Epidermal melanocyte (primary cell): ENCODE measurements around the gene S100A4.
"Not testable (repeated sequence)": the region's sequence is repeated elsewhere in the genome, so short reads cannot be mapped to it uniquely, and the experiment has no call there.

ENCODE experiments used
- DNase-seq: peaks from one replicate; pipeline ENCODE4 v3.0.0; 2011; ENCODE audit warnings: low spot score; ENCODE audit not compliant: insufficient read length

Gene S100A4

DNA sequence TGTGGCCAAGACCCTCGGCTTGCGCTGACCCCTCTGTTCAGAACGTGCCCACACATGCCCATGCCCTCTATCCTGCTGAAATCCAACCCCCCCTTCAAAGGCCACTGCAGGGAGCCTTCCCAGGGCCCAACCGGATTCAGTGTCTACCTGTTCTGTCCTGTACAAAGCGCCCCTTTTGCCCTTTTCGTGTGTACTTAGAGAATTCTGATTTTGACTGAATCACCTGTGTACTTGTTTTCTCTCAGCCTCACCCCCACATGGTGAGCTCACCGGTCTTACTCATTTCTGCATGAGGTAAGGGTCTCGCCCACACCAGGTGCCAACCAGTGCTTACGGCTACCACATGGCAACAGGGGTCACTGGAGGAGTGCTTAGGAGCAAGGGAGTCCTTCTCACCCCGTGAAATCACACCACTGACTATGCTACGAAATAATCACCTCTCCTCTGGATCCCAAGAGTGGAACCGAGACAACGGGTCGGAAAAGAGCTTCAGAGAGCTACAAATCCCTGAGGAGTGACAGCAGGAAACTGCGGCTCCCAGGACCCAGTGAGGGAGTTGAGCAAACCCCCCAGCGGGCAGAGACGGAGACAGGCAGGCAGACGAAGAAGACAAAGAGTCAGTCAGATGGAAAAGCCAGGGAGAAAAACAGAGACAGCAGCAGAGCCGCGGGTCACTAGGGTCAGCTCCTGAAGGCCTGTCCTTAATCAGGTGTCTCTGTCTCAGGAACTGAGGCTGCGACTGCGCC lies 22.2 kb upstream of the S100A4 start:
- no peak for DNase-seq

- peak; percentile 81 for DNase-seq
Observed at GRCh38 chr1:153566414-153567371, 21.1 kb upstream of the S100A4 start.

DNA sequence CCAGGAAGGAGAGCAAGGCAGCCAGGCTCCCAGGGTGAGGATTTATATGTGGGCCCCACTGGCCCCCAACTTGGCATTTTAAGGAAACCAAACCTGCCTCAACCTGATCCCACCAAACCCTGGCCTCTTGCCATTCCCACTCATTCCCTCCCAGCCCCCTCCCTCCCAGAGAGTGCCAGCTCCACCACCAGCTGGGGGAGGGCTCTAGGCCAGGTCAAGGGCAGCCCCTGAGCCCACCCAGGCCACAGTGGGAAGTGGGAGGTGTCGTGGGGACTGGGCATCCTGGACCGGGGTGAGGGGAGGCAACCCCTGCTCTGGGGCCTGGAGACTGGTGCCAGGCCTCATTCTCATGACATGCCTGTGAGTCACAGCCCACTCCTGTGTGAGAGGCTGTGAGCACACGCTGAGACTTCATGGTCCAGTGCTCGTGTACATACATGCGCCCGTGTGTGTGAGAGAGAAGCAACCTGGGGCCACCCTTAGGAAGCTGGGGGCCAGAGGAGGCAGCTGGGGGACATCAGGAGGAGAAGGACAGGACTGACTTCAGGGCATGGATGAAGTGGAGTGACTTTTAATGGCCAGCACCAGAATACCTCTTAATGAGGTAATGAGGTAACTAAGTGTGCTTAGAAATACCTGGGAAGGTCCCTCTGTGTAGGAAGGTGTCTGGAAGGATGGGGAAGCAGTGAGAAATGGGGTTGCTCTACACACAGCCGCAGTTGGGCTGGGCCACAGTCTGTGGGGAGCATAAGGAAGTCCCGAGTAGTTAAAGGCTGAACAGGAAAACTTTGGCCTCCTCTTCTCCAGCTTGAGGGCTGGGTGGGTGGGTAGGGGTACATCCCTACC lies 20.1 kb upstream of the S100A4 start, which contains the start of gene S100A2:
S100A2 (minus strand) TSS at position 316 of the 846 bp plus-strand sequence. CDS start 1,967 bp downstream, outside the sequence.
- DNase-seq = no peak

- DNase-seq = no peak
Observed at GRCh38 chr1:153563991-153564390, 18.4 kb upstream of the S100A4 start.

DNA sequence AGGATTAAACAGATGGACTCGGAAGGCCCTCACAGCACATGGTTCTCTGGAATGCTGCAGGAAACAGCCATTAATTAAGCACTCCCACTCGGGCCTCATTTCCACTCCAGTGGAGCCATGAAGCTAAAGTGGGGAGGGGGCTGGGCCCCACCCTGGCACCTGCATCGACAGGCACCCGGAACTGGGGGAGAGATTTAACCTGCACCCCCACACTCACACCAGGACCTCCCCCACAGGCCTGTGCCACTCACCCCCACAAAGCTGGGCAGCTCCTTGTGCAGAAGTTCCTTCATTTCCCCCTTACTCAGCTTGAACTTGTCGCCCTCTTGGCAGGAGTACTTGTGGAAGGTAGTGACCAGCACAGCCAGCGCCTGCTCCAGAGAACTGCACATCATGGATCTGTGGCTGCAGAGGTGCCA lies 17.9 kb upstream of the S100A4 start:
- no peak for DNase-seq

DNA sequence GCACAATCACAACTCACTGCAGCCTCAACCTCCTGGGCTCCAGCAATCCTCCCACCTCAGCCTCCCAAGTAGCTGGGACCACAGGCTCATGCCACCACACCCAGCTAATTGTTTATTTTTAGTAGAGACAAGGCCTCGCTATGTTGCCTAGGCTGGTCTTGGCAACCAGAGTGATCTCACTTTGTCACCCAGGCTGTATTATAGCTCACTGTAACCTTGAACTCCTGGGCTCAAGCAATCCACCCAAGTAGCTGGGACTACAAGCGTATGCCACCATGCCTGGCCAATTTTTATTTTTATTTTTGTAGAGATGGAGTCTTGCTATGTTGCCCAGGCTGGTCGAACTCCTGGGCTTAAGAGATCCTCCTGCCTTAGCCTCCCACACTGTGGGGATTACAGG lies 16.4 kb upstream of the S100A4 start:
- DNase-seq = not testable (repeated sequence)

GRCh38 chr1:153561466-153561985 lies 15.9 kb upstream of the S100A4 start:
- no peak for DNase-seq

GRCh38 chr1:153560771-153561465 lies 15.3 kb upstream of the S100A4 start:
- DNase-seq = no peak

DNA sequence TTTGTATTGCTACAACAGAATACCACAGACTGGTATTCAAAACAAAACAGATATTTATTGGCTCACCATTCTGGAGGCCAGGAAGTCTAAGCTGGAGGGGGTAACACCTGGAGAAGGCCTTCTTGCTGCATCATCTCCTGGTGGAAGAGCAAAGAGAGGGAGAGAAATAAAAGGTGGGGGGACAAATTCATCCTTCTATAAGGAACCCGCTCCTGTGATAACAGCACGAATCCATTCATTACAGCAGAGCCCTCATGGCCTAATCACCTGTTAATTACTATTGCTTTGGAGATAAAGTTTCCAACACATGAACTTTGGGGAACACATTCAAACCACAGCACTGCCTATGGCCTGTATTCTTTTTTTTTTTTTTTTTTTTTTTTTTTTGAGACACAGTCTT lies 14.6 kb upstream of the S100A4 start:
- no peak for DNase-seq

- DNase-seq = no peak
Observed at GRCh38 chr1:153557877-153558276, 12.3 kb upstream of the S100A4 start.

DNA sequence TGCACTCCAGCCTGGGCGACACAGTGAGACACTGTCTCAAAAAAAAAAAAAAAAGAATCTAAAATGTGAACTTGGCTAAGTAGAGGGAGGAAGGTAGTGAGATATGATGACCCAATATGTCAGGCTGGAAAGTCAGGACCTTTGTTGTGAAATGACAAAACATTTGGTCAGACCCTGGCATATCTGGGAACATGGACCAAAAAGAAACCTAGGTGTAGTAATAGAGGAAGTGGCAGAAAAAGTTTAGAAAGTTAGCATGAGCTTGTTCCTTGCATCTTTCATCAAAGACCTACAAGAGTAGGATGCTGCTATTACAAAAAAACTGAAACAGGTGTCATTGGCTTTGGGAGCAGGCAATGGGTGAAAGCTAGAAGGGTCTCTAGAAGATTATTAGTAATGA lies 10.7 kb upstream of the S100A4 start:
- DNase-seq = no peak

DNA sequence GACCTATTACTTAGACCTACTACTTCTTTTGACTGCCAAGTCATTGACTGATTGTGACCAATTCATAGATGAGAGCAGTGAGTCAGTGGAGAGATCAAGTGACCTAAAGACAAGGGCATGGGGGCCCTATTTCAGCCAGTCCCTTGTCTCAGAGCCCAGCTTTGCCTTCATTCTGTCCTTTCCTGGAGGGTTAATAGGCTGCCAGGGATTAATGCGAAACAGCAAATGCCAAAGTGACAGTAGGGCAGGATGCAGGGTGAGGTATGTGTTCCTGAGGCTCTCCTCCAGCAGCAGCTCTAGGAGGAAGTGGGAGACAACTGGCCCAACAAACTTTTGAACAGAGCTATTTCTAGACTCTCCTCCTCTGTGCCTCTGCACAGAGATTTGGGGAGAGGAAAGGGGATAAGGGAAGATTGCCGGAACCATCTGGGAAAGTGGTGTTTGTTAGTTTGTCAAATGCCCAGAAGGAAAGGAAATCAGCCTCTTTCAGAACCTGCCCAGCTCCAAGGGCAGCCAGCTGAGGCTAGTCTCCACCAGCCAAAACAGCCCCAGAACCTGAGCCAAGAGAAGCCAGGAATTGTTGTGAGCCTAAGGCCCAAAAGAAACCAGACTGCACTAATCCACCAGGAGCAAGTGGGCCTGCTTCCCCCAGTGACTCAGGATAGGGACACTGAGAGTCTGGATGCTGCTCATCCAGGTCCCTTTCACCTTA lies 8.4 kb upstream of the S100A4 start:
- DNase-seq = no peak

- DNase-seq = no peak
Observed at GRCh38 chr1:153553096-153553495, 7.5 kb upstream of the S100A4 start.

DNA sequence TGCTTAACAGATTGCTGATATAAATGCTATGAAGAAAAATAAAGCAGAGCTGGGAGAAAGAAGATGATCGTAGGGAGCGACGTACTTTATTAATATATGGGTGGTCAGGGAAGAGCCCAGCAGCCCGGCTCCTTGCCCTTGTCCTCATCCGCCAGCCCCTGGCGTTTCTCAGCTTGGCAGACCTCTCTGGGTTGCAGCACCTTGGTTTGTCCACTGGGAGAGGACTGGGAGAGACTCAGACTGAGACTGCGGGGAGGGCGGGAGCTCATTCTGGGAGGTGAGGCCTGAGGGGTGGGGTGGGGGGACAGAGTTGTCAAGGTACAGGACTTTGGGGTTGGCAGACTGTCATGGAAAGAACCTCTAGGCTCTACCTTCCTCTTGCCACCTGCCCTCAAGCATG lies 6.7 kb upstream of the S100A4 start:
- no peak for DNase-seq

GRCh38 chr1:153550827-153551500 lies 5.4 kb upstream of the S100A4 start:
- DNase-seq = no peak

DNA sequence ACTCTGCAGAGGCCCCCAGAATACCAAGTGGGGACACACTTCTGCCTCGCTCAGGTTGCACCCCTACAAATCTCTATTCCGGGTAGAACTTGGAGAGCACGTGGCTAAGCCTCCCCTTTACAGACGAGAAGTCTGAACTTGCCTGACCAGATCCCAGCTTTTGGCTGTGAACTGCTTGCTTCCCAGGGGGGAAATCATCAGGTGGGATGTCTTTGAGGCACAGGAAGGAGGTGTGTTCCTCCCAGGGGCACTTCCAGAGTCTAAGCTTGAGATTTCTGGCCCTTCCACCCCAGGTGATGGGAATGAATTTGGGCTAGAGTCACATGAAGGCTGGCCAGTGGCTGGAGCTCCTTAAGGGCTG lies 4.8 kb upstream of the S100A4 start:
- DNase-seq = no peak

DNA sequence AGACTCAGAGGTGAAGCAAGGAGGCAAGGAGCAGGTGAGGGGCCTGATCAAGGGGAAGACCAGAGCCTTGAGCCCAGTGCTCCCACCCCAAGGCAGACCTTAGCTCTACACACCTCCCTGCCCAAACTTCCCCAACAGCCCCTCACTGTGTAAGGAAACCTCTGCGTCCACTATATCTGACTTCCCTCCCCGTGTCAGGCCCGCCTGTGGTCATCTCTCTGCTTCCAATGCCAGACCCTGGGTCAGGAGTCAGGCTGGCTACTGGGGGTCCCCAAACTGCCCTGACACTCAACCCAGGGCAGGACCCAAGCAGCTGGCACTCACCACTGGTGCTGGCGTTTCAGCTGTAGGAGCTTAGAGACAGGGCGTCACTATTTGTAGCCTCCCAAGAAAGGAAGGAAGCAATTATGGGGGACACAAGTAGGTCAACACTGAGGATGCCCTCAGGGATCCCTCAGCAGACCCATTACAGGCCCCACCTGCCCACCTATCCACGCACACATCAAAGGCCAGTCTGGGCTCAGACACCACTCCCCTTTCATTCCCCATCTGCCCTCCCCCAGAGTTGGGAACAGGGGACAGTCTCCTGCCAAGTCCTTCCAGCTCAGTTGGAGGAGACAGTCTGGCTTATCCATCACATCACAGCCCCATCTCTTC lies 4.3 kb upstream of the S100A4 start:
- no peak for DNase-seq

DNA sequence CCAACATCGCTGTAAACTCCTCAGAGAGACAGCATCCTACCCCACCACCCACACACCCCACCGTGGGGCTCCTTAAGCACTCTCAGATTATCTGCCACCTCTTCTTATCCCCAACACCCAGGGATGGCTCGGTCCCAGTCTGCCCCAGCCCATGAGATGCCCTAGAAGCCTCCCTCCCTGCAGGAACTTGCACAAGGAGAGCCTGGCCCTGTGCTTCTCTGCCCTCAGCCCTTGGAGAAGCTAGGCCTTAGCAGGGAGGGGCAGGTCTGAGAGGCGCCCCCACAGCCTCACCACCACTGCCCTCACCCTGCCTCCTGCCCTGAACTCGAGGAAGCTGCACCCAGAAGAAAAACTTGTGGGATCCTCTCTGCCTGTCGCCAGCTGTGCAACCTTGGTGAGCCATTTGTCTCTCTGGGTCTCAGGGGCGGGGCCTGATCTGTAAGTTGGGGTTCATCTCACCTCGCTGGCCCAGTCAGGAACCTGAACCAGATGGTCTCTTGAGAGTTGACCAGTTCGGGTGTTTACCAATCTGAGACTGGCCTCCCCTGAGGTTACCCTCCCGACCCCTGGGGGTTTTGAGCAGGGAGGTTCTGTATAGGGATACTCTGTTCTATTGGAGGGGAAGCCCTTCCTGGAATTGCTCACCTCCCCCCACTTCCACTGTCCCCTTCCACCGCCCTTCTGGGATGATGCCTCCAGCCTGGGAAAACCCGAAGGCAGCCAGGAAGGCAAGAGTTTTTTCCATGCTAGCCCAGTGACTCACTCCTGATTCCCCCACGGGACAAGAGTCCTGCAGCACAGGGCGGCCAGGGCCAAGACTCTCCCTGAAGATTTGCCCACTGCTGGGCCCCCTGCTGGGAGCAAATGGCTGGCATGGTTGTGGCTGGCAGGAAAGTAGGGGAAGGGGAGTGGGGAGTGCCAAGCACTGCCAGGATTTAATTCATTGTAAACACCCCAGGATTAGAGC lies 3.4 kb upstream of the S100A4 start, which contains the start of gene S100A3:
S100A3 (minus strand) TSS at position 537 of the 967 bp plus-strand sequence. CDS start 773 bp downstream, outside the sequence.
- DNase-seq = no peak
